Activated effector memory CD4-positive, alpha-beta T cell treated with Interleukin-2 at 50 U/mL for 16 hours (primary cell): ENCODE data around the gene GALR3.
A peak's percentile ranks its signal among the peaks of the same experiment; 100 is the strongest.

Source experiments
- DNase-seq: peaks from one replicate; pipeline ENCODE4 v3.0.0-alpha.2; 2020

Gene GALR3

DNA sequence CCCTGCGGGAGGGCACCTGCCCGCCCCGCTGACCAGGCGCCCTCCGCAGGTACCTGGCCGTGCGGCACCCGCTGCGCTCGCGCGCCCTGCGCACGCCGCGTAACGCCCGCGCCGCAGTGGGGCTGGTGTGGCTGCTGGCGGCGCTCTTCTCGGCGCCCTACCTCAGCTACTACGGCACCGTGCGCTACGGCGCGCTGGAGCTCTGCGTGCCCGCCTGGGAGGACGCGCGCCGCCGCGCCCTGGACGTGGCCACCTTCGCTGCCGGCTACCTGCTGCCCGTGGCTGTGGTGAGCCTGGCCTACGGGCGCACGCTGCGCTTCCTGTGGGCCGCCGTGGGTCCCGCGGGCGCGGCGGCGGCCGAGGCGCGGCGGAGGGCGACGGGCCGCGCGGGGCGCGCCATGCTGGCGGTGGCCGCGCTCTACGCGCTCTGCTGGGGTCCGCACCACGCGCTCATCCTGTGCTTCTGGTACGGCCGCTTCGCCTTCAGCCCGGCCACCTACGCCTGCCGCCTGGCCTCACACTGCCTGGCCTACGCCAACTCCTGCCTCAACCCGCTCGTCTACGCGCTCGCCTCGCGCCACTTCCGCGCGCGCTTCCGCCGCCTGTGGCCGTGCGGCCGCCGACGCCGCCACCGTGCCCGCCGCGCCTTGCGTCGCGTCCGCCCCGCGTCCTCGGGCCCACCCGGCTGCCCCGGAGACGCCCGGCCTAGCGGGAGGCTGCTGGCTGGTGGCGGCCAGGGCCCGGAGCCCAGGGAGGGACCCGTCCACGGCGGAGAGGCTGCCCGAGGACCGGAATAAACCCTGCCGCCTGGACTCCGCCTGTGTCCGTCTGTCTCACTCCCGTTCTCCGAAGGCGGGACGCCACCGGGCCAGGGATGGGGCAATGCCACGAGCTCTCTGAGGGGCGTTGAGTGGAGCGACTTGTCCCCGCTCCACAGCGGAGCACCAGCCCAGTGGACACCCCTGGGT is 1.8 kb downstream of the GALR3 start:
- no peak for DNase-seq

DNA sequence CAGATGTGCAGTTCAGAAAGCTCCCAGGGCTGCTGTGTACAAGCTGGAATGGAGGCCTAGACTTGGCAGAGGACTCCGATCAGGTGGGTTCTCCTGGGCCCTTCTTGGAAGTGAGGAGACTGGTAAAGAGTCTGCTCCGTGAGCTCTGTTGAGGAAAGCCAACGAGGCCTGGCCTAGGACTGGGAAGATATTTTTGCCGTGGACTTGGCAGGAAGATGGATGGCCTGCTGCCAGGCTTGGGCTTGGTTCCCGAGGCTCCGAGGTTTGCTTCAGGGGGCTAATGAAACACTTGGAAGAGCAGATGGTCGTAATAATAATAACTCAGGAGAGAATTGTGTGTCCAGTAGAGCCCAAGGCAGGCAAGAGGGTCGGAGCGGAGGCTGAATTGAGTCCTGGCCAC is 3.9 kb downstream of the GALR3 start:
- DNase-seq: no peak

DNA sequence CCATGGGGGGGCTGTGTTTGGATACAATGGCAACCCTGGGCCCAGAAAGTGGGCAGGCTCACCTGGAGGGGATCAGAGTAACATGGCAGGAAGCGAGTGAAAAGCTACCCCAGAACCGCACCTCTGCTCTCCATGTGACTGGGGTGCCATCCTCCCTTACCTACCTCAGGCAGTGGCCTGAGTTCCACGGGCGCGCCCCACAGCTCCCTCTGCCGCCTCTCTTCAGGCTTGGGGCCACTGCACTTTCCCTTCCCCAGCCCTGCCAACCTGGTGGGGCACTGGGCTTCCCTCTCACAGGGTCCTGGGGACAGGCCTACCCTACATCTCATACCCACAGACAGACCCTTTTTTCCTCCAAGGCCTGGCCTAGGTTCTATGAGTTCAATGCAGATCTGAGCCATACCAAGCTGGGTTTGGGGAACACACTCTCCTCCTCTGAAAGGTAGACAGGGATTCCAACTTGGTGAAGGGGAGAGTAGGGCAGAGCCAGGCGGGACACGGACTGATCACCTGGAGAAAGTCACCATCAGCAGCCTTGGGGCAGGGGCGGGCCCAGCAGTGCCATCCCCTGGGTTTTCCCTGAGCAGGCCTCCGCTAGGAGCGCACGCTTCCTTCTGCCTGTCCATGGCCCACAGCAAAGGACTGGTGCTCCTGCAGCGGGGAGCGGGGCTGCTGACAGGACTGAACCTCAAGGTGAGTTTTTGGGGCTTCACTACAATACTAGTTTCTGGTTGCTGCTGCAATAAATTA is 7.1 kb downstream of the GALR3 start:
- DNase-seq: no peak

DNA sequence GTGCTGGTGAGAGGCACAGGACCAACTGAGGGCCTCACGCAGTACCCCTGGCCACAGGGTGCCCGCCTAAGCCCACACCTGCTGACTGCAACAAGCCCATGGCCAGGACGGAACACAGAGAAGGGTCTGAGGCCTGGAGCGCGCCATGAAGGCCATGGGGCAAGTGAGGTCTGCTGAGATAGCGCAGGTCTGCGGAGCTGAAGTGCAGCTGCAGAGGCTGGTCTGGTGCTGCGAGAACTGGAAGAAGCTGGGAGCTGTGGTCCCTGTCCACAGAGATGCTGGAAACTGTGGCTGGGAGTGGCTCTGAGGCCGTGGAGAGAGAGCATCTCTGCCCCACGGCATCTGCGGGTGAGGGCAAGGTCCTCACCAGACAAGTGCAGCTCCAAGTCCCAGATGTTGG is 8.3 kb downstream of the GALR3 start:
- no peak for DNase-seq

DNA sequence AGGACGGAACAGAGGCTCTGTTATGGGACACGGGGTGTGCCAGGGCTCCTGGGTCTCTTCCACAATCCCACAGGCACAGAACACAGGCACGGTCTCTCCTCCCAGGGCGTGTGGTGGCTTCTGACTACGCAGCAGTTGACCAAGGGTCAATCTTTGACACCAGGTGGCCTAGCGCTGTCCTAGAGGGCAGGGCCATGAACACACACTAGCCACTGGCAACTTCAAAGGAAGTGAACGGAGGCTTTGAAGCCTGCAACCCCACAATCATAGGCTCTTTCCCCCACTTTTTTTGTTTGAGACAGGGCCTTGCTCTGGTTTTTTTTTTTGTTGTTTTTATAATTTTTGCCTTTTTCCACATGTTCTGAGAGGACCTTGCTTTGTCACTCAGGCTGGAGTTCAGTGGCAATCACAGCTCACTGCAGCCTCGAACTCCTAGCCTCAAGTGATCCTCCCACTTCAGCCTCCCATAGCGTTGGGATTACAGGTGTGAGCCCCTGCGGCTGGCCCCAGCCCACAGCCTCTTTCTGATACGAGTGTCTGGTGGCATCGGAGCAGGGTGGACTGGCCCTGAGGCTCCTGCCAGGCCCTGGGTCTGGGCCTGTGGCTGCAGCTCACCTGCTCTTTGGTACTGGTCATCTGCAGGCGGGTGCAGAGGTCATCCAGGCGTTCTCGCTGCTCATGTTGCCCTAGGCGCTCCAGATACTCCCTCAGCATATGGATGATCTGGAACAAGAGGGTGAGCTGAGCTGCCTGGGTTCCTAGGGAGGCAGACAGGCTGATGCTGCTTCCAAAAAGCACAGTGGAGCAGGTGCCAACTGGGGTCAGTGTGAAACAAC is 9.1 kb downstream of the GALR3 start:
- DNase-seq: no peak

DNA sequence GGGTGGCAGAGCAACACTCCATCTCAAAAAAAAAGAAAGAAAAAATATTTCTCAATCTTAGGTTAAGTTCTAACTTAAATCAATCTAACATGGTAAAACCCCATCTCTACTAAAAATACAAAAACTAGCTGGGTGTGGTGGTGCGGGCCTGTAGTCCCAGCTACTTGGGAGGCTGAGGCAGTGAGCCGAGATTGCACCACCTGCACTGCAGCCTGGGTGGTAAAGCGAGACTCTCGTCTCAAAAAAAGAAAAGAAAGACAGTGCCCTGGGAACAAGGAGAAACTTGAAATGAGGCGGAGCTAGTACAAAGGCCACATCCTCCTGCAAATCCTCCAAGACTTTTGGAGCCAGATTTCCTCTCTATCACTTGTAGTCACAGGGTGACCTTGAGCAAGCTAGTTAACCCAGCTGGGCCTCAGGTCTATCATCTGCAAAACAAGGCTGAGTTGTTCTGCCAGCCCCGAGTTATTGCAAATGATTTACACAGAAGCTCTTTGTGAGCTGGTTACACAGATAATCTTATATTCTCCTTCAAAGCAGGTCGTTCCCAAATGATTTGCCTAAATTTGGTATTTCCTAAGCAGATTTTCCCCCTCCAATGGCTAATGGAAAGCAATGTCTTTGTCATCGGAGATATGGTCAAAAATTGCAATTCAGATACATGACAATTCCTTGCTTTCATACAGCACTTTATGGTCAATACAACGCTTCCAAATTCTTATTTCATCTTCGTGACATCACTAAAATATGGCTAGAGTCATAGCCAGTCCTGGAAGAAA is 19.0 kb downstream of the GALR3 start:
- no peak for DNase-seq

DNA sequence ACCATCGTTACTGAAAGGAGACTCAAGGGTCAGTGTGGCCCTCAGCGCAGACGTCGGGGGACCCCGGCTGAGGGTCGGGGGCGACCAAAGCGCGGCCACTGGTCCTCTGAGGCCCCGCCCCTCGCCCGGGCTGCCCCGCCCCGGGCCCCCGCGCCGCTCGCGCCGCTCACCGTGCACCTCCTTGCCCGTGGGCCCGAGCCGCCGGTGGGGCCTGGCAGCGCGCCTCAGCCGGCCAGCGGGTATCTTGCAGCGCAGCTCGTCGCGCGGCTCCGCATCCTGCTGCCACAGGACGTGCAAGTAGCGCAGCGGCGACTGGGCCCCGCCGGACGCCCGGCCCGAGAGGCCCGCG is 20.5 kb downstream of the GALR3 start:
- no peak for DNase-seq

DNA sequence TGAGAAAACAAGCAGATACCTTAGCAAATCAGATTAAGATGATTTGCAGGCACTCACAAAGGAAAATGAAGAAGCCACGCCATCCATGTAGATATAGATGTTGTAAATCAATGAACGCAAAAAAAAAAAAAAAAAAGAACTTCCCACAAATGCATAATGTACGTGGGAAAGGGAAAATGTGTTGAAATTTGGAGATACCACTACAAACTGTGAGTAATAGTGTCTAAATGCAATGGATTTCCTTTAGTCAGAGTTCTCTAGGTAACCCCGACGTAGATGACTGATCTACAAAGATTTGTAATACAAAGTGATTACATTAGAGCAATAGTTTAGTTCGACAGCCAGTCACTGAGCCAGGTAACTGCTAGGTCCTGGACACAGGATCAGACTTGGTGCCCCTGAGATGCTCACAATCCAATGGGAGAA is 21.7 kb downstream of the GALR3 start:
- no peak for DNase-seq

DNA sequence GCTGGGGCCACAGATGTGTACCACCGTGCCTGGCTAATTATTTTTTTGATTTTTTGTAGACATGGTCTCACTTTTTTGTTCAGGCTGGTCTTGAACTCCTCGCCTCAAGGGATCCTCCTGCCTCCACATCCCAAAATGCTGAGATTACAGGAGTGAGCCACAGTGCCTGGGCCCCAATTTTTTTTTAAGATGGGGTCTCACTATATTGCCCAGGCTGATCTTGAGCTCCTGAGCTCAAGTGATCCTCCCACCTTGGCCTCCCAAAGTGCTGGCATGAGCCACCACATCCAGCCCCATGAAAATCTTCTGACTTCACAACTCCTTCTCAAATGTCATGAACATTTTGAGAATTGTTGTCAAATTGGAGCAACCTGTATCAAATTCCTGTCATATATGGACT is 23.3 kb downstream of the GALR3 start:
- DNase-seq: no peak

DNA sequence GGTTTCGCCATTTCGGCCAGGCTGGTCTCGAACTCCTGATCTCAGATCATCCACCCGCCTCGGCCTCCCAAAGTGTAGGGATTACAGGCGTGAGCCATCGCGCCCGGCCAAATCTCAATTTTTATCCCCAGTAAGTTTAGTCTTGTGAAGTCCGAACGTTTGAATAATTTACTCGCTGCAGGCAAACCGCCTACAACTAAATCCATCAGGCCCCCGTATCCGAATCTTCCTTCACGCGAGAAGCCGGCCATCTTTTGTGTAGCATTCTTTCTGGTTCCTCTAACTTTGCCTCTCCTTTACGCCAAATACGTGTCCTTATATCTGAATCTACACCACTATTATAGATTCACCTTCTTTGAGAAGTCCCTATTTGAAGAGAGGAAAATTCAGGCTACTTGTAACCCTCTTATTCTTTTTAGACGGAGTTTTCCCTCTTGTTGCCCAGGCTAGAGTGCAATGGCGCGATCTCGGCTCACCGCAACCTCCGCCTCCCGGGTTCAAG is 25.5 kb downstream of the GALR3 start:
- DNase-seq: no peak

DNA sequence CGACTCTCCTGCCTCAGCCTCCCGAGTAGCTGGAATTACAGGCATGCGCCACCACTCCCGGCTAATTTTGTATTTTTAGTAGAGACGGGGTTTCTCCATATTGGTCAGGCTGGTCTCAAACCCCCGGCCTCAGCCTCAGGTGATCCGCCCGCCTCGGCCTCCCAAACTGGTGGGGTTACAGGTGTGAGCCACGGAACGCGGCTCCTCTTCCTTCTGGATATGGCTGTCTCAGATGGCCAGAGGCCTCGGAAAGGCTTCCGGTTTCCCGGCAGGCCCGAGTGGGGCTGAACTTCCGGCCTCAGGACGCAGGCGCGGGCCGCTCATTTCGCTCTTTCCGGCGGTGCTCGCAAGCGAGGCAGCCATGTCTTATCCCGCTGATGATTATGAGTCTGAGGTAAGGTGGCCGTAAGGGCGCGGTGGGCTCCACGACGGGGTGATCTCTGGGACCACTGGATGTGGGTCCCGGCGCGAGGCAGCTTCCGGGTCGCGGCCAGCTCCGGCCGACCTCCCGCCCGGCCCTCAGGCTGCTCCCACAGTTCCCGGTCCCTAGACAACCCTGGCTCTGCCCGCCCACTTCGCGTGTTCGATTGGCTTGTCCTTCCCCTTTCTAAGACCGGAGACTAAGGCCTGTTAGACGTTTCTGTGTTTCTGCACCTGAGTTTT is 26.0 kb downstream of the GALR3 start, which contains the start of gene EIF3L:
TSS of gene EIF3L (plus strand) at position 331 of the 663 bp plus-strand sequence. CDS start at position 362, 31 bp downstream.
- peak; percentile 85 for DNase-seq

DNA sequence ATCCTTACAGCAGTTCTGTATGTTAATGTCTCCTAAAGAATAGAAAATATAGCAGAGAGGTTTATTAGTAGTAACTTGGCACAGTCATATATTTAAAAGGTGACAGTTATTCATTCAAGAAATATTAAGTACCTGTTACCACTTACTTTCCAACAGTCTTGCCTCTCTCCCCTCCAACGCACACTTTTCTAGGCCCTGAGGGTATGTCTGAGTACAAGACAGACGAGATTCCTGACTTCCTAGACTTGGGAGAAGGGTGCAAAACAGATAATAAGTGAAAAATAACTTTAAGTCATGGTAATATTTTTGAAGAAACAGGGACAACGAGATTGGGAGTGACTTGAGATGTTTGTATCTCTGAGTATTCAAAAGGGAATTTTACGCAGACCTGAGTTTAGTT is 27.6 kb downstream of the GALR3 start:
- no peak for DNase-seq

DNA sequence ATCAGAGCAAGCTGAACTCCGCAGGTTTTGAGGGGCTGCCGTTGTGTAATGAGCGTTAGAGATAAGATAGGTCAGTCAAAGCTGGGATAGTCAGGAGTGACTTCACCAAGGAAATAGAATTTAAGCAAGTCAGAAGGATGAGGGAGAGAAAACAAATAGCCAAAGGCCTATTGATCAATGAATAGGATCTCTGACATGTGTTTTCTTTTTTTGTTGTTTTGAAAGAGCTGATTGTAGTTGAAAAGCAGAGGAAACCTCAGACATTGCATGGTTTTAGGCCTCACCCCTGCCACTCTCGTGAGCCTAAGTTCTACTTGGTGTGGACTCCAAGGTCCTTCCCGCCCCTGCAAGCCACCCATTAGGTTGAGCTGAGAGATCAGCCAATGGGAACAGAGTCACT is 29.2 kb downstream of the GALR3 start:
- no peak for DNase-seq

DNA sequence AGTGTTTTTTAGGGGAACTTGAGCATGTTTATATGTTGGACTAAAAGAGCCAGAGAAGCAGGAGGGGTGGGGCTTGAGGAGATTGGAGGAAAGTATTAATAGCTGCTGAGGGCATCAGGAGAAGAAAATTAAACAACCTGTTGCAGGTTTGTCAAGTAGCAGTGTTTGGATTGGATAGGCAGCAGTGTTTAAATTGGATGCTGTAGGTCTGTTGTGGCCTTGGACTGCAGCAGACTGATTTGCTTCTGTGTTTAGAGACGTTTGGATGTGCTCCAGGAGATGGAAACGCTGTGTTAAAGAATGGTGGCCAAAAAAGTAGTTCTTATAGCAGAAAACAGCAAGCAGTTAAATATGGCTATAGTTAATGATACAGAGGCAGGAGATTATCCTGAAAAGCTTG is 31.8 kb downstream of the GALR3 start:
- no peak for DNase-seq

DNA sequence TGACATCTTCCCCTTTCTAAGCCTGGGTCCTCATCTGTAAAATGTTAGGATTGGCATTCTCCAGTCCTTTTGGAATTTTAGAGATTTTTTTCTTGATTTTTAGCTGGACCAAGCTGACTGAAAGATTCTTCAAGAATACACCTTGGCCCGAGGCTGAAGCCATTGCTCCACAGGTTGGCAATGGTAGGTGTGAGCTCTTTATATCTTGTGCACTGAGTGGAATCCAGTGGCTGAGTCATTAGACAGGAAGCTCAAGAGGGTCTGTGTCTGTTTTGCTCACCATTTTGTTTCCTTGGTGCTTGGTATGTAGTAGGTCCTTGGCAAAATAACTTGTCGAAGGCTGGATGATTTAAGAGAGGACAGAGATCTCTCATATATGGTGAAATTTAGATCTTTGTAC is 32.3 kb downstream of the GALR3 start:
- DNase-seq: no peak

DNA sequence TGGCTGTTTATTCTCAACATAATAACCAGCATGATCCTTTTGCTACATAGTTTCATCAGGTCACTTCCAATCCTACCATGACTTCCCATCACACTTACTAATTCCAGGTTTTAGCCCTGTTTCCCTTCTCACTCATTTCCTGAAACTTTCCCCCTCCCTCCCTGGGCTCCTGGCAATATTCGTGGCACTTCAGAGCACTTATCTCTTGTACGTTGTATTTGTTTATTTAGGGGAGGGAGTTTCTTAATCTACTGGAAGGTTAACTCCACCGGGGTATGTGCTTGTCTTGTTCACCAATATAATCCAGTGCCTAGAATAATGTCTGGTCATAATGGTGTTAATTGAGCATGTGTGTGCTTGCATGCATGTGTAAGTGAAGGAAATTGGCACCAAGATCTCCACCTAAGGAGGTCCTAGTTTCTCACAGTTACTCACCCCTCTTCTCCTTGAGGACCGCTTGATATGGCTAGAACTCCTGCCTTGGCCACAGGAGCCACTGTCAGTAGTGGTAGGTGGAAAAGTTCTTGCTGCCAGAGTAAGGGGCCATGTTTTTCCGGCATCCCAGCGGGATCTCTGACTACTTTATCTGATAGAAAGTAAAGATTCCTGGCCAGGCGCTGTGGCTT is 37.7 kb downstream of the GALR3 start:
- no peak for DNase-seq

DNA sequence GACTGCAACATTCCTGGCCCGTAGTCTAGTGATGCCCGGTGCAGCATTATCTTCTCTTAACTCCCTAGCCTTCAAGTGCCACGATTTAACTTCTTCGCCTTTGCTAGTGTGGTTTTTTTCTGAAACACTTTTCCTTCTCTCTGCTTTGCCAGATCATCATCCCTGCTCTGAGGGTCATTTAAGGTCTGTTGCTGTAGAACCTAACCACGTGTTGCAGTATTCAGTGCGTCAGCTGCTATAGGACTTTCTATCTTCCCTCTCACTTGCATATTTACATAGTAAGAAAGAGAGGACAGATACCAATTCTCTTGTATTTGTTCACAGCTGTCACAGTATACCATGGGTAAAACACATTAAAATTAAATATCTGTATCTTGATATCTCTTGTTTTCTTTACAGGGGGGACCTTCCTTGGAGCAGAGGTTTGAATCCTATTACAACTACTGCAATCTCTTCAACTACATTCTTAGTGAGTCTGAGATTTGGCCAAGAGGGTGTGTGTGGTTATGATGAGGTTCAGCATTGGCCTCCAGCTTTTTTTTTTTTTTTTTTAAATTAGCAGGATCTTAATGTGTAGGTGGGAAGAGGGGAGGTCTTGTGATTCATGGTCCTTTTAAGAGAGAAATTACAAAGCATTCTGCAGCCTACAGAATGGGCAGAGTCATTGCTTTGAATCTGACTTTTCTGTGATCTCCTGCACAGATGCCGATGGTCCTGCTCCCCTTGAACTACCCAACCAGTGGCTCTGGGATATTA is 39.6 kb downstream of the GALR3 start:
- no peak for DNase-seq

DNA sequence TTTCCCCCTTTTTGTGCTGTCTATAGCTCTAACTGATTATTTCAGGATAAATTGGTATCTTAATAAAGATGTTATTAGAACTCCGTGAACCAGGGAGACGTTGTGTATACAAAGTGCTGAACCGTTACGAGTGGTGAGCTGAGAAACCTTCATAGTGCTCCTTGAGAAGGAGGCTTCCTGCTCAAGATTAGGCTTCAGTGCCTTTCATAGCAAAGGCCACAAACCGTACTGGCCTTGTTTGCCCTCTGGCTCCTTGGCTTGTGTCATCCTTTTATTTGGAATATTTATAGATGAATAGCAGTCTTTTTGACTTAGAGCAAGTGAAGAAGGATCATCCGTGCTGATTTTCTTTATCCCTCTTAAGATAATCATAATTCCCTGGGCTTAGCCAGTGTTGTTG is 42.3 kb downstream of the GALR3 start:
- no peak for DNase-seq

DNA sequence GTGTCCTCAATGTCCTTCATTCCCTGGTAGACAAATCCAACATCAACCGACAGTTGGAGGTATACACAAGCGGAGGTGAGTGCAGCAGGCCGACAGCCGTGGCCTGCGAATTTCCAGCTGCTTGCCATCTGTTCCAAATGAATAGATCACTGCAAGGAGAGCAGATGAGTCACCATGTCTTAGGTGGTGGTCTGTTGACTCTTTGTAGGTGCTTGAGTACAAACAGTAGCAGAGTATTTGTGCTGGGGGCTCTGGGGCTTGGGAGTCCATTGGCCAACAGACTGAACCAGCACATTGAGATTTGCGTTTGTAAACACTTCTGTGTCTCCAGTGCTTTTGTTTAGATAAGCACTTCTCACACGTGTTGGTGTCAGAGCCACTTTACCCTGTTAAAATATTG is 47.1 kb downstream of the GALR3 start:
- no peak for DNase-seq
